ENCODE measurements around the gene TM6SF1.
"Not testable (repeated sequence)": the region's sequence is repeated elsewhere in the genome, so short reads cannot be mapped to it uniquely, and the experiment has no call there.

TM6SF1 gene

GRCh38 chr15:83169576-83169975 is 62.1 kb downstream of the TM6SF1 start:
- not testable (repeated sequence) for H3K27me3 ChIP-seq (ENCODE audit: insufficient read depth, low read length, poor library complexity); H3K18ac ChIP-seq (ENCODE audit: low read length); H3K4me1 ChIP-seq (ENCODE audit: control insufficient read depth, low read depth, low read length); H4K5ac ChIP-seq (ENCODE audit: low read length); DNase-seq; H3K27ac ChIP-seq (ENCODE audit: low read depth, low read length); H4K8ac ChIP-seq (ENCODE audit: low read depth, low read length); H3K4me2 ChIP-seq (ENCODE audit: low read length); H2BK15ac ChIP-seq (replicated peaks; ENCODE audit: low read depth); H3K4ac ChIP-seq (ENCODE audit: low read depth, low read length); H2BK5ac ChIP-seq (ENCODE audit: low read length); H3K79me1 ChIP-seq (ENCODE audit: low read length); H3K4me3 ChIP-seq (ENCODE audit: low read length); H3K36me3 ChIP-seq (ENCODE audit: control insufficient read depth, insufficient read depth, low read length); H2AK5ac ChIP-seq (ENCODE audit: low read length); H3K56ac ChIP-seq (ENCODE audit: low read length); H2BK120ac ChIP-seq (ENCODE audit: low read depth, low read length); H3K23ac ChIP-seq (ENCODE audit: low read length); H3K9ac ChIP-seq (ENCODE audit: low read length)
- WGBS (ENCODE audit: extremely low coverage, insufficient coverage, low lambda C conversion rate), result no CpG with 5 or more reads among the region's 5 CpGs
- H3K79me2 ChIP-seq (ENCODE audit: control insufficient read depth, insufficient read depth, low read length), result peaks cover 50% of the 10 kb centered on the region

- no peak for DNase-seq
- no CpG with 5 or more reads among the region's 4 CpGs for WGBS (ENCODE audit: extremely low coverage, insufficient coverage, low lambda C conversion rate)
- H3K4me2 ChIP-seq (ENCODE audit: low read length), result no peak overlapping the region
These were observed 63.2 kb downstream of the TM6SF1 start for GRCh38 chr15:83170474-83171165.

GRCh38 chr15:83174891-83175290 is 67.4 kb downstream of the TM6SF1 start:
- H3K9ac ChIP-seq (ENCODE audit: low read length), result no peak overlapping the region
- H3K4me2 ChIP-seq (ENCODE audit: low read length), result no peak overlapping the region
- H3K27me3 ChIP-seq (ENCODE audit: insufficient read depth, low read length, poor library complexity), result no peaks in the 10 kb centered on the region
- peaks cover 19% of the 10 kb centered on the region for H3K79me2 ChIP-seq (ENCODE audit: control insufficient read depth, insufficient read depth, low read length)
- H3K18ac ChIP-seq (ENCODE audit: low read length), result no peak overlapping the region
- no peak overlapping the region for H2BK120ac ChIP-seq (ENCODE audit: low read depth, low read length)
- no peak overlapping the region for H4K5ac ChIP-seq (ENCODE audit: low read length)
- no CpG with 5 or more reads among the region's 1 CpG for WGBS (ENCODE audit: extremely low coverage, insufficient coverage, low lambda C conversion rate)
- no peak overlapping the region for H2BK15ac ChIP-seq (replicated peaks; ENCODE audit: low read depth)
- no peak for DNase-seq
- H2BK5ac ChIP-seq (ENCODE audit: low read length), result no peak overlapping the region
- H3K36me3 ChIP-seq (ENCODE audit: control insufficient read depth, insufficient read depth, low read length), result no peaks in the 10 kb centered on the region
- H3K4me3 ChIP-seq (ENCODE audit: low read length), result no peak overlapping the region
- H3K27ac ChIP-seq (ENCODE audit: low read depth, low read length), result no peak overlapping the region
- H3K23ac ChIP-seq (ENCODE audit: low read length), result no peak overlapping the region
- H4K8ac ChIP-seq (ENCODE audit: low read depth, low read length), result no peak overlapping the region
- no peak overlapping the region for H3K4ac ChIP-seq (ENCODE audit: low read depth, low read length)
- no peak overlapping the region for H3K56ac ChIP-seq (ENCODE audit: low read length)
- peaks cover 4% of the 10 kb centered on the region for H3K4me1 ChIP-seq (ENCODE audit: control insufficient read depth, low read depth, low read length)
- peaks cover 2% of the 10 kb centered on the region for H3K79me1 ChIP-seq (ENCODE audit: low read length)
- no peak overlapping the region for H2AK5ac ChIP-seq (ENCODE audit: low read length)

More at GRCh38 chr15:83170474-83171165, 63.2 kb downstream of the TM6SF1 start:
- Histone ChIP-seq H4K5ac (ENCODE audit: low read length) (no peak overlapping the region), H3K56ac (ENCODE audit: low read length) (no peak overlapping the region), H3K79me2 (ENCODE audit: control insufficient read depth, insufficient read depth, low read length) (peaks cover 44% of the 10 kb centered on the region), H2BK5ac (ENCODE audit: low read length) (no peak overlapping the region), H2AK5ac (ENCODE audit: low read length) (no peak overlapping the region), H3K4ac (ENCODE audit: low read depth, low read length) (no peak overlapping the region), H2BK15ac (replicated peaks; ENCODE audit: low read depth) (no peak overlapping the region), H3K23ac (ENCODE audit: low read length) (no peak overlapping the region), H3K4me3 (ENCODE audit: low read length) (no peak overlapping the region), H3K27me3 (ENCODE audit: insufficient read depth, low read length, poor library complexity) (no peaks in the 10 kb centered on the region), H3K27ac (ENCODE audit: low read depth, low read length) (no peak overlapping the region), H3K9ac (ENCODE audit: low read length) (no peak overlapping the region), H3K4me1 (ENCODE audit: control insufficient read depth, low read depth, low read length) (no peaks in the 10 kb centered on the region), H2BK120ac (ENCODE audit: low read depth, low read length) (no peak overlapping the region), H3K79me1 (ENCODE audit: low read length) (peaks cover 2% of the 10 kb centered on the region), H3K36me3 (ENCODE audit: control insufficient read depth, insufficient read depth, low read length) (no peaks in the 10 kb centered on the region), H4K8ac (ENCODE audit: low read depth, low read length) (no peak overlapping the region), H3K18ac (ENCODE audit: low read length) (no peak overlapping the region)

GRCh38 chr15:83178390-83178789 is 70.9 kb downstream of the TM6SF1 start:
- no peak overlapping the region for H3K9ac ChIP-seq (ENCODE audit: low read length)

GRCh38 chr15:83178869-83179325 is 71.5 kb downstream of the TM6SF1 start:
- Histone ChIP-seq H2BK15ac (replicated peaks; ENCODE audit: low read depth) (no peak overlapping the region), H3K27me3 (ENCODE audit: insufficient read depth, low read length, poor library complexity) (no peaks in the 10 kb centered on the region), H3K4me1 (ENCODE audit: control insufficient read depth, low read depth, low read length) (peaks cover 4% of the 10 kb centered on the region), H3K4ac (ENCODE audit: low read depth, low read length) (no peak overlapping the region), H3K27ac (ENCODE audit: low read depth, low read length) (no peak overlapping the region), H2BK5ac (ENCODE audit: low read length) (peak overlapping the region; percentile 41), H3K9ac (ENCODE audit: low read length) (no peak overlapping the region), H2AK5ac (ENCODE audit: low read length) (no peak overlapping the region), H3K23ac (ENCODE audit: low read length) (no peak overlapping the region), H3K79me2 (ENCODE audit: control insufficient read depth, insufficient read depth, low read length) (peaks cover 10% of the 10 kb centered on the region), H3K4me3 (ENCODE audit: low read length) (no peak overlapping the region), H3K18ac (ENCODE audit: low read length) (no peak overlapping the region), H2BK120ac (ENCODE audit: low read depth, low read length) (no peak overlapping the region), H4K5ac (ENCODE audit: low read length) (no peak overlapping the region), H4K8ac (ENCODE audit: low read depth, low read length) (no peak overlapping the region), H3K56ac (ENCODE audit: low read length) (no peak overlapping the region), H3K4me2 (ENCODE audit: low read length) (no peak overlapping the region), H3K79me1 (ENCODE audit: low read length) (peaks cover 4% of the 10 kb centered on the region), H3K36me3 (ENCODE audit: control insufficient read depth, insufficient read depth, low read length) (no peaks in the 10 kb centered on the region)
- no CpG with 5 or more reads among the region's 3 CpGs for WGBS (ENCODE audit: extremely low coverage, insufficient coverage, low lambda C conversion rate)
- DNase-seq, result peak; percentile 87

More at GRCh38 chr15:83178390-83178789, 70.9 kb downstream of the TM6SF1 start:
- Histone ChIP-seq H3K18ac (ENCODE audit: low read length) (no peak overlapping the region), H2AK5ac (ENCODE audit: low read length) (no peak overlapping the region), H4K5ac (ENCODE audit: low read length) (no peak overlapping the region), H2BK15ac (replicated peaks; ENCODE audit: low read depth) (no peak overlapping the region), H3K27ac (ENCODE audit: low read depth, low read length) (no peak overlapping the region), H3K56ac (ENCODE audit: low read length) (peak overlapping the region; percentile 19), H2BK120ac (ENCODE audit: low read depth, low read length) (no peak overlapping the region), H3K79me1 (ENCODE audit: low read length) (peaks cover 4% of the 10 kb centered on the region), H3K4me1 (ENCODE audit: control insufficient read depth, low read depth, low read length) (peaks cover 4% of the 10 kb centered on the region), H3K36me3 (ENCODE audit: control insufficient read depth, insufficient read depth, low read length) (no peaks in the 10 kb centered on the region), H3K23ac (ENCODE audit: low read length) (no peak overlapping the region), H3K4me2 (ENCODE audit: low read length) (no peak overlapping the region), H4K8ac (ENCODE audit: low read depth, low read length) (no peak overlapping the region), H2BK5ac (ENCODE audit: low read length) (no peak overlapping the region), H3K79me2 (ENCODE audit: control insufficient read depth, insufficient read depth, low read length) (peaks cover 9% of the 10 kb centered on the region), H3K4me3 (ENCODE audit: low read length) (no peak overlapping the region), H3K27me3 (ENCODE audit: insufficient read depth, low read length, poor library complexity) (no peaks in the 10 kb centered on the region), H3K4ac (ENCODE audit: low read depth, low read length) (no peak overlapping the region)
- WGBS (ENCODE audit: extremely low coverage, insufficient coverage, low lambda C conversion rate), result no CpG with 5 or more reads among the region's 2 CpGs
- peak; percentile 46 for DNase-seq

- Histone ChIP-seq H3K27me3 (ENCODE audit: insufficient read depth, low read length, poor library complexity) (no peaks in the 10 kb centered on the region), H3K4ac (ENCODE audit: low read depth, low read length) (no peak overlapping the region), H3K79me1 (ENCODE audit: low read length) (peaks cover 14% of the 10 kb centered on the region), H3K27ac (ENCODE audit: low read depth, low read length) (no peak overlapping the region), H3K56ac (ENCODE audit: low read length) (no peak overlapping the region), H3K18ac (ENCODE audit: low read length) (no peak overlapping the region), H2BK15ac (replicated peaks; ENCODE audit: low read depth) (no peak overlapping the region), H2BK5ac (ENCODE audit: low read length) (no peak overlapping the region), H3K4me3 (ENCODE audit: low read length) (no peak overlapping the region), H3K4me2 (ENCODE audit: low read length) (no peak overlapping the region), H3K23ac (ENCODE audit: low read length) (no peak overlapping the region), H4K8ac (ENCODE audit: low read depth, low read length) (no peak overlapping the region), H3K79me2 (ENCODE audit: control insufficient read depth, insufficient read depth, low read length) (peaks cover 23% of the 10 kb centered on the region), H2BK120ac (ENCODE audit: low read depth, low read length) (no peak overlapping the region), H4K5ac (ENCODE audit: low read length) (no peak overlapping the region), H3K9ac (ENCODE audit: low read length) (no peak overlapping the region), H3K4me1 (ENCODE audit: control insufficient read depth, low read depth, low read length) (no peaks in the 10 kb centered on the region), H3K36me3 (ENCODE audit: control insufficient read depth, insufficient read depth, low read length) (no peaks in the 10 kb centered on the region), H2AK5ac (ENCODE audit: low read length) (no peak overlapping the region)
- no peak for DNase-seq
- WGBS (ENCODE audit: extremely low coverage, insufficient coverage, low lambda C conversion rate), result no CpG with 5 or more reads among the region's 3 CpGs
These were observed 78.1 kb downstream of the TM6SF1 start for GRCh38 chr15:83185561-83185960.

Data from mesendoderm (in vitro differentiated cells).